Activated naive CD8-positive, alpha-beta T cell (primary cell): ENCODE measurements around the gene FOXN4.

Experiments
- H3K27ac Mint-ChIP-seq: one replicate; pipeline ENCODE4 v1.8.0; 2021; ENCODE audit warnings: mixed read lengths
- H3K27me3 Mint-ChIP-seq: one replicate; pipeline ENCODE4 v1.8.0; 2021; ENCODE audit warnings: mixed read lengths
- H3K36me3 Mint-ChIP-seq: one replicate; pipeline ENCODE4 v1.8.0; 2021; ENCODE audit warnings: mixed read lengths
- H3K4me1 Mint-ChIP-seq: one replicate; pipeline ENCODE4 v1.8.0; 2021; ENCODE audit warnings: low read depth, mixed read lengths
- H3K4me3 Mint-ChIP-seq: one replicate; pipeline ENCODE4 v1.8.0; 2021; ENCODE audit warnings: mild to moderate bottlenecking, mixed read lengths
- H3K9me3 Mint-ChIP-seq: one replicate; pipeline ENCODE4 v1.8.0; 2021; ENCODE audit warnings: low read depth, mixed read lengths

The FOXN4 gene

DNA sequence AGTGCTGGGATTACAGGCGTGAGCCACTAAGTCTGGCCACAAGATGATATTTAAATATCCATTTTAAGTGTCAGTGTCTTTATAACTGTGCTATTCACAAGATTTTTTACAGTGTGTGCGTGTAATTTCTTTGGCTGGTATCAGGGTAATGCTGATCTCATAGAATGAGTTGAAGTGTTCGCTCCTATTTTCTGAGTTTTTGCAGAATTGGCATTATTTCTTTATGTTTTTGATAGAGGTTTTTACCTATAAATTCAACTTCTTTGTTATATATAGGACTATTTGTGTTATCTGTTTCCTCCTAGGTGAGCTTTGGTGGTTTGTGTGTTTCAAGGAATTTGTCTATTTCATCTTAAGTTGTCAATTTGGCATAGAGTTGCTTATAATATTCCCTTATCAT is 45.6 kb downstream of the FOXN4 start:
- no peaks in the 10 kb centered on the region for H3K27me3 Mint-ChIP-seq
- H3K4me3 Mint-ChIP-seq, result no peak overlapping the region
- no peaks in the 10 kb centered on the region for H3K9me3 Mint-ChIP-seq
- H3K36me3 Mint-ChIP-seq, result peaks cover 12% of the 10 kb centered on the region
- H3K27ac Mint-ChIP-seq, result no peak overlapping the region
- H3K4me1 Mint-ChIP-seq, result no peaks in the 10 kb centered on the region

DNA sequence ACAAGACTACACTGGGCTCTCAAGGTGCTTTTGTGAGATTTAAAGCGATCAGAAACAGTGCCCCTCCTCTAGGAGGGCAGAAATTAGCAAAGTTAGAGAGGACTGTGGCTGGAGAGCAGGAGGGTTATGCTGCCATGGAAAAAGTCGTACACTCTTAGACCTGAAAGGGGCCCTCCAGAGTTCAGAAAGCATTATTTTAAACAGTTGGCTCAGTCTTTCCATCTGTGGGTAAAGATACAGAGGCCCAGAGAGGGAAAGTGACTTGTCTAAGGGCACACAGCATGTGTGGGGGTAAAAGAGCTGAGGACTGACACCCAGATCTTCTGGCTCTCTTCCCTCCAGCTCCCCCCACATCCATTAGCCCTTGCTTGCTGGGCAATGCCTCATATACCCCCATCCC is 47.1 kb downstream of the FOXN4 start:
- H3K27ac Mint-ChIP-seq, result no peak overlapping the region
- no peaks in the 10 kb centered on the region for H3K4me1 Mint-ChIP-seq
- no peaks in the 10 kb centered on the region for H3K9me3 Mint-ChIP-seq
- H3K27me3 Mint-ChIP-seq, result no peaks in the 10 kb centered on the region
- H3K36me3 Mint-ChIP-seq, result peaks cover 11% of the 10 kb centered on the region
- no peak overlapping the region for H3K4me3 Mint-ChIP-seq

DNA sequence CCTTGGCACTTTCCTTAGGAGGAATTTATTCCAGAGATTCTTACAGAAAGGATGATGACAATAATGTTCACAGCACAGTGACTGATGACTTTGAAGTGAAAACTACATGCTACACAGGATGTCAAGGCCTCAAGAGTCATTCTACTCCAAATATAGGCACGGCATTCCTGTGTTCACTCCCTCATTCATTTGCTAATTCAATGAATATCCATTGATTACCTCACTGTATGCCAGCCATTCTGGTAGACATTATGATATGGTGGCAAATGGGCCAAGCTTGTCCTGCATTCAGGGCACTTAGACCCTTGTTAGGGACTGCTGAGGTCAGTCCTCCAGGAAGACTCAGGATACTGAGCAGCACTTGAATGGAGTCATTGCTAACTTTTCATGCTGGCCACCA is 48.0 kb downstream of the FOXN4 start:
- H3K27me3 Mint-ChIP-seq, result no peaks in the 10 kb centered on the region
- H3K27ac Mint-ChIP-seq, result no peak overlapping the region
- no peaks in the 10 kb centered on the region for H3K9me3 Mint-ChIP-seq
- H3K4me1 Mint-ChIP-seq, result no peaks in the 10 kb centered on the region
- no peak overlapping the region for H3K4me3 Mint-ChIP-seq
- H3K36me3 Mint-ChIP-seq, result peaks cover 13% of the 10 kb centered on the region

- H3K27me3 Mint-ChIP-seq, result no peaks in the 10 kb centered on the region
- peaks cover 18% of the 10 kb centered on the region for H3K36me3 Mint-ChIP-seq
- H3K27ac Mint-ChIP-seq, result no peak overlapping the region
- no peaks in the 10 kb centered on the region for H3K9me3 Mint-ChIP-seq
- no peak overlapping the region for H3K4me3 Mint-ChIP-seq
- no peaks in the 10 kb centered on the region for H3K4me1 Mint-ChIP-seq
Observed at GRCh38 chr12:109259545-109259895, 49.6 kb downstream of the FOXN4 start.

DNA sequence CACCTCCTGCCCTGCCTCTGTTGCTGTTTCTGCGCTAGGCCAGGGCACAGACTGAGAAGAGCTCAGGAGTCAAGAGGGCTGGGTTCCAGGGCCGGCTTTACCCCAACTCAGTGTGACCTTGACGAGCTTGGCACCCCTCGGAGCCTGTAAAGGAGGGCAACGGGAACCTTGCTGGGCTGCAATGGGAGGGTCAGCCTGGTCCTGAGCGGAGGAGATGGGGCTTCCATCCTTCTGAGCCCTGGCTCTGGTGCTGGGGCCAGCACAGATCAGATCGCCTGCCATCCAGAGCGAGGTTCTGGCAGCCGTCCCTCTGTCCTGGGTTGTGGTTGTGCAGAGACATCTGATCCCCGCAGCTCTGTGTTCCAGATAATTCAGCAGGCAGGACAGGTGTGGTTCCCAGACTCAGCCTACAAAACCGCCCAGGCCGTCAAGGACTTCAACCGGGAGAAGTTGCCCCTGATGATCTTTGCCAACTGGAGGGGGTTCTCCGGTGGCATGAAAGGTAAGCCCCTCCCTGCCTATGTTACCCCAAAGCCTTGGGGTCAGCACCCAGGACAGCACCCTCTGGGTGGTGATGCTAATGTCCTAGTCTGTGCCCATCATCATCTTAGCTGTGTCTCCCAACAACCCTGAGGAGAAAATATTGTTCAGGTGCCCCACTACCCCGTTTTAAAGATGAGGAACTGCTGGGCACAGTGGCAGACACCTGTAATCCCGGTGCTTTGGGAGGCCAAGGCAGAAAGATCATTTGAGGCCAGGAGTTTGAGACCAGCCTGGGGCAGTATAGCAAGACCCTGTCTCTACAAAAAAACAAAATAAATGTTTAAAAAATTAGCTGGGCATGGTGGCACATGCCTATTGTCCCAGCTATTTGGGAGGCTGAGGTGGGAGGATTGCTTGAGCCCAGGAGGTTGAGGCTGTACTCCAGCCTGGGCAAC is 50.2 kb downstream of the FOXN4 start:
- Mint-ChIP-seq H3K27me3 (no peaks in the 10 kb centered on the region), H3K4me1 (no peaks in the 10 kb centered on the region), H3K9me3 (peaks cover under 1% of the 10 kb centered on the region), H3K27ac (no peak overlapping the region), H3K4me3 (no peak overlapping the region), H3K36me3 (peaks cover 19% of the 10 kb centered on the region)

- Mint-ChIP-seq H3K4me1 (no peaks in the 10 kb centered on the region), H3K9me3 (peaks cover 3% of the 10 kb centered on the region), H3K27ac (no peak overlapping the region), H3K27me3 (no peaks in the 10 kb centered on the region), H3K4me3 (no peak overlapping the region), H3K36me3 (peaks cover 20% of the 10 kb centered on the region)
Observed at GRCh38 chr12:109258201-109258600, 50.9 kb downstream of the FOXN4 start.

- H3K27me3 Mint-ChIP-seq, result no peaks in the 10 kb centered on the region
- H3K4me3 Mint-ChIP-seq, result no peak overlapping the region
- no peaks in the 10 kb centered on the region for H3K4me1 Mint-ChIP-seq
- peaks cover 8% of the 10 kb centered on the region for H3K9me3 Mint-ChIP-seq
- peaks cover 29% of the 10 kb centered on the region for H3K36me3 Mint-ChIP-seq
- no peak overlapping the region for H3K27ac Mint-ChIP-seq
Observed at GRCh38 chr12:109256011-109256410, 53.1 kb downstream of the FOXN4 start.

DNA sequence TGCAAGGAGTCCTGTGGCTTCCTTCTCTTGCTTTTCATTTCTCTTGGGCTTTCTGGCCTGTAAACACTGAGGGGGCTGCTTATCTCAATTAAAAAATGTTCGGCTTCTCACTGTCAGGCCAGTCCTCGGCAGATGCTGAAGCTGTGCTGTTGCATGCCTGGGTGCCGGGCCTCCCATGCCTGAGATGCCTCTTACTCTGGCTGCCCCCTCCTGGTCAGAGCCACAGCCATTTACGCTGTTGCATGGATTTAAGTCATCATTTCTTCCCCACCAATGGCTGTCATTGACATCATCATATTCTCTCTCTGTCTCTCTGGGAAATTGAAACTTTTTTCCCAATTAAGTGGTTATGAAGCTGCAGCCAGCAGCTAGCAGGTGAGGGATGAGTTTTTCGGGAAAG is 53.7 kb downstream of the FOXN4 start:
- H3K4me1 Mint-ChIP-seq, result no peaks in the 10 kb centered on the region
- no peaks in the 10 kb centered on the region for H3K27me3 Mint-ChIP-seq
- peaks cover 8% of the 10 kb centered on the region for H3K9me3 Mint-ChIP-seq
- no peak overlapping the region for H3K4me3 Mint-ChIP-seq
- no peak overlapping the region for H3K27ac Mint-ChIP-seq
- peaks cover 31% of the 10 kb centered on the region for H3K36me3 Mint-ChIP-seq

GRCh38 chr12:109253913-109254544 is 55.1 kb downstream of the FOXN4 start:
- no peak overlapping the region for H3K27ac Mint-ChIP-seq
- H3K4me3 Mint-ChIP-seq, result no peak overlapping the region
- H3K36me3 Mint-ChIP-seq, result peaks cover 37% of the 10 kb centered on the region
- peaks cover 8% of the 10 kb centered on the region for H3K9me3 Mint-ChIP-seq
- no peaks in the 10 kb centered on the region for H3K4me1 Mint-ChIP-seq
- H3K27me3 Mint-ChIP-seq, result no peaks in the 10 kb centered on the region

GRCh38 chr12:109252799-109253198 is 56.3 kb downstream of the FOXN4 start:
- H3K27me3 Mint-ChIP-seq, result no peaks in the 10 kb centered on the region
- H3K4me1 Mint-ChIP-seq, result no peaks in the 10 kb centered on the region
- peaks cover 37% of the 10 kb centered on the region for H3K36me3 Mint-ChIP-seq

DNA sequence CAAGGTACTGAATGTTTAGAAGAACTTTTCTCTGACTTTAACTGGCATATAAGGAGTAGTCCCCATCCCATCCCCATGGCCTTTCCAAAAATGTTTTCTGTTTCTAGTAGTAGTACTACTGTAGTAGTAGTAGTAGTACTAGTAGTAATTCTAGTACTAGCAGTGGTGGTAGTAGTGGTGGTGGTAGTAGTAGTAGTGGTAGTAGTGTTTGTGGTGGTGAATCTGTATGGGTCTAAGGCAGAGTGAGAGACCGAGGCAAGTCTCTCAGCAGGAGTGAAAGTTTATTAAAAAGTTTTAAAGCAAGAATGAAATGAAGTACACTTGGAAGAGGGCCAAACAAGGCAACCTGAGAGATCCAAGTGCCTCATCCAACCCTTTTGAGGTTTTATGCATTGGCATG is 58.6 kb downstream of the FOXN4 start:
- no peak overlapping the region for H3K4me3 Mint-ChIP-seq
- H3K9me3 Mint-ChIP-seq, result peaks cover 8% of the 10 kb centered on the region
- H3K27ac Mint-ChIP-seq, result no peak overlapping the region
- no peaks in the 10 kb centered on the region for H3K27me3 Mint-ChIP-seq
- H3K36me3 Mint-ChIP-seq, result peaks cover 34% of the 10 kb centered on the region
- no peaks in the 10 kb centered on the region for H3K4me1 Mint-ChIP-seq

More at GRCh38 chr12:109252799-109253198, 56.3 kb downstream of the FOXN4 start:
- no peak overlapping the region for H3K4me3 Mint-ChIP-seq
- peaks cover 8% of the 10 kb centered on the region for H3K9me3 Mint-ChIP-seq
- no peak overlapping the region for H3K27ac Mint-ChIP-seq

GRCh38 chr12:109247831-109248654 is 61.0 kb downstream of the FOXN4 start:
- no peak overlapping the region for H3K27ac Mint-ChIP-seq
- peaks cover 22% of the 10 kb centered on the region for H3K36me3 Mint-ChIP-seq
- no peaks in the 10 kb centered on the region for H3K4me1 Mint-ChIP-seq
- peaks cover 5% of the 10 kb centered on the region for H3K9me3 Mint-ChIP-seq
- no peak overlapping the region for H3K4me3 Mint-ChIP-seq
- H3K27me3 Mint-ChIP-seq, result no peaks in the 10 kb centered on the region

DNA sequence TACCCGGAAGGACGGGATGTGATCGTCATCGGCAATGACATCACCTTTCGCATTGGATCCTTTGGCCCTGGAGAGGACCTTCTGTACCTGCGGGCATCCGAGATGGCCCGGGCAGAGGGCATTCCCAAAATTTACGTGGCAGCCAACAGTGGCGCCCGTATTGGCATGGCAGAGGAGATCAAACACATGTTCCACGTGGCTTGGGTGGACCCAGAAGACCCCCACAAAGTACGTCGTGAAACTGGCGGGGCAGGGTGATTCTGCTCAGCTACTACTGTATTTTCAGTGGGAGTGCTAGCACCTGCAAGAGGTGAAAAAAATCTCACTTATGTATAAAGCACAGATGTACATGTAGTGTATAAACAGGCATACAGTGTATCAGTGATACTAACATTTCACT is 62.9 kb downstream of the FOXN4 start:
- H3K9me3 Mint-ChIP-seq, result no peaks in the 10 kb centered on the region
- no peak overlapping the region for H3K27ac Mint-ChIP-seq
- peaks cover 16% of the 10 kb centered on the region for H3K36me3 Mint-ChIP-seq
- H3K4me3 Mint-ChIP-seq, result no peak overlapping the region
- H3K4me1 Mint-ChIP-seq, result no peaks in the 10 kb centered on the region
- no peaks in the 10 kb centered on the region for H3K27me3 Mint-ChIP-seq

GRCh38 chr12:109244073-109244472 is 65.0 kb downstream of the FOXN4 start:
- Mint-ChIP-seq H3K4me1 (no peaks in the 10 kb centered on the region), H3K4me3 (no peak overlapping the region), H3K27ac (no peak overlapping the region), H3K9me3 (no peaks in the 10 kb centered on the region), H3K36me3 (peaks cover 12% of the 10 kb centered on the region), H3K27me3 (no peaks in the 10 kb centered on the region)

DNA sequence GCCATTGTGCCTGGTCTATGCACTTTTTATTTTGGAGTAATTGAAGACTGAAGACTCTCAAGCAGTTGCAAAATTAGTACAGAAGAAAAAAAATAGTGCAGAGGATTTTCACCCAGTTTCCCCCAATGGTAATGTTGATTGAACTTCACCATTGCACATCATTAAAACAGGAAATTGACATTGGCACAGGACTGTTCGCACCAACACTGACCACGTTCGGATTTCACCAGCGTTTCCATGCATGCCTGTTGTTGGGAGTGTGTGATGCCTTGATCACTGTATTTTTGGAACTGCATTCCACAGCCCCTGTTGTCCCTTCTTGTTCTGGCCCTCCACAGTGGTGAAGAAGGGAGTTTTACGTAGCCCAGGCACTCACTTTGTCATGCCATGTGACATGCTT is 67.1 kb downstream of the FOXN4 start:
- Mint-ChIP-seq H3K4me3 (no peak overlapping the region), H3K9me3 (no peaks in the 10 kb centered on the region), H3K27me3 (no peaks in the 10 kb centered on the region), H3K4me1 (no peaks in the 10 kb centered on the region), H3K36me3 (peaks cover 14% of the 10 kb centered on the region), H3K27ac (no peak overlapping the region)
